Fibroblast of pulmonary artery (primary cell): ENCODE results near the gene PLCH1.

ENCODE experiments used
- DNase-seq: peaks from one replicate; pipeline ENCODE4 v3.0.0-alpha.2; 2010; ENCODE audit warnings: low read depth
- H3K4me3 ChIP-seq: replicated peaks from 2 replicates; pipeline ENCODE4 v1.5.1; 2011; ENCODE audit warnings: low read depth, mild to moderate bottlenecking, control low read depth, low read length, moderate library complexity
- TF ChIP-seq, protein P1 (sequence below): IDR thresholded peaks from 2 replicates; pipeline ENCODE4 v1.5.1; 2011; ENCODE audit warnings: mild to moderate bottlenecking, control low read depth, low read length, inconsistent platforms; ENCODE audit errors: missing control alignments

The PLCH1 gene

GRCh38 chr3:155658671-155659261 lies 86.1 kb downstream of the PLCH1 start:
- TF ChIP-seq, protein P1, sequence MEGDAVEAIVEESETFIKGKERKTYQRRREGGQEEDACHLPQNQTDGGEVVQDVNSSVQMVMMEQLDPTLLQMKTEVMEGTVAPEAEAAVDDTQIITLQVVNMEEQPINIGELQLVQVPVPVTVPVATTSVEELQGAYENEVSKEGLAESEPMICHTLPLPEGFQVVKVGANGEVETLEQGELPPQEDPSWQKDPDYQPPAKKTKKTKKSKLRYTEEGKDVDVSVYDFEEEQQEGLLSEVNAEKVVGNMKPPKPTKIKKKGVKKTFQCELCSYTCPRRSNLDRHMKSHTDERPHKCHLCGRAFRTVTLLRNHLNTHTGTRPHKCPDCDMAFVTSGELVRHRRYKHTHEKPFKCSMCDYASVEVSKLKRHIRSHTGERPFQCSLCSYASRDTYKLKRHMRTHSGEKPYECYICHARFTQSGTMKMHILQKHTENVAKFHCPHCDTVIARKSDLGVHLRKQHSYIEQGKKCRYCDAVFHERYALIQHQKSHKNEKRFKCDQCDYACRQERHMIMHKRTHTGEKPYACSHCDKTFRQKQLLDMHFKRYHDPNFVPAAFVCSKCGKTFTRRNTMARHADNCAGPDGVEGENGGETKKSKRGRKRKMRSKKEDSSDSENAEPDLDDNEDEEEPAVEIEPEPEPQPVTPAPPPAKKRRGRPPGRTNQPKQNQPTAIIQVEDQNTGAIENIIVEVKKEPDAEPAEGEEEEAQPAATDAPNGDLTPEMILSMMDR = no peak
- DNase-seq = no peak
- H3K4me3 ChIP-seq = no peak overlapping the region

GRCh38 chr3:155658006-155658405 lies 86.9 kb downstream of the PLCH1 start:
- TF ChIP-seq, protein P1 = no peak
- no peak for DNase-seq
- H3K4me3 ChIP-seq = no peak overlapping the region

DNA sequence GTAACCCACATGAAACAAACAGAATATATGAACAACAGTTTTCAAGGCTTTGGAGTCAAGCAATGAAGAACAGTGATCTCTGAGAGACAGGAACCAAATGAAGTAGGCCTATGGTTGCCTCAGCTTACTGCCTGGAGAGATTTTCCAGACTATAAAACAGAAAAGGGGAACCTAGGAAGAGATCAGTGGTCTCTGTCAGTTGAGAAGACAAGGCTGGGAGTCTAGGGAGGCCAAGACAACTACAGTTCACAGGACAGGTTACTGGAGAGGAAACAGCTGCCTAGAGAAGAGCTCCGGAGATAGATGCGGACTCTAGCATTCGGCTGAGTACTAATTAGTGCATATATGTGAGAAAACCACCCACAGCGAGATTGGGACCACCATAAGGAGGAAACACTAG lies 87.7 kb downstream of the PLCH1 start:
- no peak for DNase-seq
- TF ChIP-seq, protein P1 = no peak

GRCh38 chr3:155656466-155656865 lies 88.4 kb downstream of the PLCH1 start:
- TF ChIP-seq, protein P1 = no peak
- no peak for DNase-seq
- no peak overlapping the region for H3K4me3 ChIP-seq

More for the DNA sequence above, 87.7 kb downstream of the PLCH1 start:
- no peak overlapping the region for H3K4me3 ChIP-seq

- no peak for DNase-seq
- TF ChIP-seq, protein P1 = no peak
- no peak overlapping the region for H3K4me3 ChIP-seq
Measured at GRCh38 chr3:155651489-155652218, 93.2 kb downstream of the PLCH1 start.

GRCh38 chr3:155648013-155648591 lies 96.8 kb downstream of the PLCH1 start:
- TF ChIP-seq, protein P1 = no peak
- DNase-seq = no peak
- H3K4me3 ChIP-seq = no peak overlapping the region
